Esophagus squamous epithelium (tissue), 4 donors: ENCODE measurements around the gene THADA.

Experiments
- POLR2A ChIP-seq, 4 donors: fragments of 450-650 bp; IDR thresholded peaks; one replicate each; pipeline ENCODE4 v1.6.1; 2017; ENCODE audit warnings: antibody characterized with exemption in 4 of 4, mild to moderate bottlenecking in 4 of 4, moderate library complexity in 3 of 4
- TF ChIP-seq, protein P1 (sequence below), 6 experiments: fragments of 450-650 bp in 4 of 6; fragments of 200-600 bp in 2 of 6; sonication (generic) in 2 of 6; IDR thresholded peaks; one replicate each; pipeline ENCODE4 v1.5.1; 2016 to 2019; ENCODE audit warnings: antibody characterized with exemption in 6 of 6, mild to moderate bottlenecking in 4 of 6, moderate library complexity in 4 of 6

- TF ChIP-seq, protein P1, sequence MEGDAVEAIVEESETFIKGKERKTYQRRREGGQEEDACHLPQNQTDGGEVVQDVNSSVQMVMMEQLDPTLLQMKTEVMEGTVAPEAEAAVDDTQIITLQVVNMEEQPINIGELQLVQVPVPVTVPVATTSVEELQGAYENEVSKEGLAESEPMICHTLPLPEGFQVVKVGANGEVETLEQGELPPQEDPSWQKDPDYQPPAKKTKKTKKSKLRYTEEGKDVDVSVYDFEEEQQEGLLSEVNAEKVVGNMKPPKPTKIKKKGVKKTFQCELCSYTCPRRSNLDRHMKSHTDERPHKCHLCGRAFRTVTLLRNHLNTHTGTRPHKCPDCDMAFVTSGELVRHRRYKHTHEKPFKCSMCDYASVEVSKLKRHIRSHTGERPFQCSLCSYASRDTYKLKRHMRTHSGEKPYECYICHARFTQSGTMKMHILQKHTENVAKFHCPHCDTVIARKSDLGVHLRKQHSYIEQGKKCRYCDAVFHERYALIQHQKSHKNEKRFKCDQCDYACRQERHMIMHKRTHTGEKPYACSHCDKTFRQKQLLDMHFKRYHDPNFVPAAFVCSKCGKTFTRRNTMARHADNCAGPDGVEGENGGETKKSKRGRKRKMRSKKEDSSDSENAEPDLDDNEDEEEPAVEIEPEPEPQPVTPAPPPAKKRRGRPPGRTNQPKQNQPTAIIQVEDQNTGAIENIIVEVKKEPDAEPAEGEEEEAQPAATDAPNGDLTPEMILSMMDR (IDR thresholded peaks at IDR 0.05): no peak
- no peak for TF ChIP-seq POLR2A (IDR thresholded peaks at IDR 0.05)
Observed at GRCh38 chr2:43441195-43441594, 154.6 kb downstream of the THADA start.
